Measurements from ENCODE around the gene POP4. TPM values are rescaled to one million over a fixed set of nuclear protein-coding genes. Genes with fewer than 3 reads are reported as not detected.

POP4 gene
- polyA plus RNA-seq, 1 donor from 2014 or later: 128 TPM

- no peaks in the 10 kb centered on the region for H3K36me3 Mint-ChIP-seq
- peak within 1 kb of the TSS; percentile 81 to 93 (median 91) for H3K4me3 Mint-ChIP-seq
- H3K27me3 Mint-ChIP-seq: no peaks in the 10 kb centered on the region
- H3K4me1 Mint-ChIP-seq: peaks cover 16 to 22% (median 19%) of the 10 kb centered on the region in 3 donors
- H3K9me3 Mint-ChIP-seq: no peaks in the 10 kb centered on the region
- peak within 1 kb of the TSS; percentile 59 to 88 (median 84) for H3K27ac Mint-ChIP-seq
Observed at GRCh38 chr19:29665215-29665825, 59.2 kb downstream of the POP4 start, which contains the start of gene PLEKHF1. Gene PLEKHF1 (plus strand): TSS chr19:29665461. CDS start chr19:29673840, 8,379 bp downstream.

DNA sequence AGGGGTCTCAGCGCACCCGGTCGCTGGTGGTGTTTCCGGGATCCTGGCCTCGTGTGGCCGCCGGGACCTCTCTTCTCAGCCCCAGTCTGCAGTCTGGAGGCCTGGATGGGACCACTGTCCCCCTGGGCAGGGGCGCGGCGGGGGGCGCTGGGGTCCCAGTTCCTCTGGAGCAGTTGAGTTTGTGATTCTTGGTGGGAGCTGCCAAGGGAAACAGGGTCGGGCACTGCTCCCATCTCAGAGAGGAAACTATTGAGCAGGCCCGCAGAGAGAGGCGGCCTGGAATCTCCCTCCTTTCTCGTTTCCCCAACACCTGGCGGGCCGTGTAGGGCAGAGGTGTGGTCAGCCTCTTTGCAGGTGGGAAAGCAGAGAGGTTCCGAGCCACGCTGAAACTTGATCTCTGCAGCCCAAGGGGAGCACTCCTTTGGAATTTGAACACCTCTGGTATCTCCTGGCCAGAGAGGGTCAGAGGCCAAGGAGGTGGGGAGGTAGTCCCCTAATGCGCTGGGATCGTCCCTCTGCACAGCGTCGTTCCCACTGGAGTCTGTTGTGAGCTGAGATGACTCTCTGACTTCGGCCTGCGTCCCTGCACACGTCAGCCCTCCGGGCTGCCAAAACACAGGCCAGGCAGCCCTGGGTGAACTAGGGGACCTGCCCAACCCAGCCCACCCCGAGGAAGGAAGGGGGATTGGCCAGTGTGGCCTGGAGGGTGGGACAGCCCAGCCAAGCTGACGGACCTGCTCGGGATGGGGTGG lies 59.9 kb downstream of the POP4 start:
- Mint-ChIP-seq H3K36me3 (no peaks in the 10 kb centered on the region), H3K4me1 (peaks cover 17 to 22% (median 22%) of the 10 kb centered on the region in 3 donors), H3K27me3 (no peaks in the 10 kb centered on the region), H3K9me3 (no peaks in the 10 kb centered on the region), H3K27ac (peak overlapping the region; percentile 59 to 88 (median 84)), H3K4me3 (peak overlapping the region; percentile 78 to 93 (median 85))

Other genes with a start within 250 kb of the POP4 start
- gene VSTM2B, start 80.3 kb upstream of the POP4 start, polyA plus RNA-seq: not detected
- 10.2 TPM for gene PLEKHF1, start 59.2 kb downstream of the POP4 start, polyA plus RNA-seq
- 17.6 TPM for gene C19orf12, start 109.0 kb downstream of the POP4 start, polyA plus RNA-seq
- gene CCNE1, start 205.7 kb downstream of the POP4 start, polyA plus RNA-seq: 0.55 TPM

Measured in IgD-negative memory B cell (primary cell).